Lung (tissue), 12 donors: ENCODE data around the gene PEX11G. TPM values are rescaled to one million over a fixed set of nuclear protein-coding genes. Genes with fewer than 3 reads are reported as not detected.

Experiments
- ATAC-seq: fragments of 200-7000 bp; cut with Tn5 transposase; one replicate; pipeline ENCODE4 v1.9.1; 2020; ENCODE audit warnings: moderate number of reproducible peaks; ENCODE audit not compliant: insufficient read depth, low FRiP score
- DNase-seq, 3 donors: peaks; one replicate each; pipeline ENCODE4 v3.0.0-alpha.2; 2013 to 2017
- H3K27ac ChIP-seq, 2 donors: one replicate each; pipeline ENCODE4 v1.5.1; 2013; ENCODE audit warnings: mild to moderate bottlenecking in 2 of 2, moderate library complexity in 2 of 2, control low read depth in 1 of 2, inconsistent platforms in 1 of 2, low read depth in 1 of 2, low read length in 1 of 2
- H3K27me3 ChIP-seq, 3 donors: one replicate each; pipeline ENCODE4 v1.5.1; 2013; ENCODE audit warnings: low read length in 2 of 3; ENCODE audit not compliant: control insufficient read depth in 3 of 3, insufficient read depth in 3 of 3
- H3K36me3 ChIP-seq, 4 donors: one replicate each; pipeline ENCODE4 v1.5.1; 2013; ENCODE audit warnings: low read length in 4 of 4, mild to moderate bottlenecking in 1 of 4, moderate library complexity in 1 of 4; ENCODE audit not compliant: control insufficient read depth in 4 of 4, insufficient read depth in 4 of 4
- H3K4me1 ChIP-seq, 5 donors: one replicate each; pipeline ENCODE4 v1.5.1; 2013; ENCODE audit warnings: low read length in 5 of 5, mild to moderate bottlenecking in 2 of 5, moderate library complexity in 1 of 5; ENCODE audit not compliant: control insufficient read depth in 5 of 5, insufficient read depth in 5 of 5
- H3K4me3 ChIP-seq: one replicate; pipeline ENCODE4 v1.5.1; 2013; ENCODE audit warnings: mild to moderate bottlenecking, control low read depth, moderate library complexity
- H3K9ac ChIP-seq, 2 donors: one replicate each; pipeline ENCODE4 v1.5.1; 2013; ENCODE audit warnings: low read length in 2 of 2, control low read depth in 1 of 2; ENCODE audit not compliant: insufficient read depth in 1 of 2
- H3K9me3 ChIP-seq, 4 donors: one replicate each; pipeline ENCODE4 v1.5.1; 2013; ENCODE audit warnings: low read length in 3 of 4, mild to moderate bottlenecking in 1 of 4, moderate library complexity in 1 of 4; ENCODE audit not compliant: control insufficient read depth in 4 of 4, insufficient read depth in 3 of 4
- CTCF ChIP-seq: IDR thresholded peaks from 2 replicates; pipeline ENCODE4 v1.5.1; 2012; ENCODE audit warnings: mild to moderate bottlenecking; ENCODE audit errors: control extremely low read depth, extremely low read depth
- WGBS, 2 donors: extraction: QIAGEN DNeasy Blood & Tissue Kit; methylation state at CpG; one replicate each; pipeline ENCODE4 v1.1.7; 2013; 5-methylcytosine and 5-hydroxymethylcytosine counted together
- polyA plus RNA-seq, 2 donors: library from polyadenylated mRNA; stranded (reverse); fragments of 200-250 nt; gene quantifications; one replicate each; pipeline ENCODE4 v1.2.1, GENCODE V29; 2013
- total RNA-seq, 2 donors: library from RNA; depleted of rRNA in 1 of 2; stranded (reverse); fragments of >200 nt in 1 of 2; gene quantifications; one replicate each; pipeline ENCODE4 v1.2.1, GENCODE V29; 2014 to 2021
- donor health status: control.
- donor health status: control.
- donor health status: Bipolar disorder and iron deficiency.
- donor health status: healthy.
- donor health status: DM: yes; HTN: yes; CAD: no.

Gene PEX11G
- total and polyA plus RNA-seq, 4 donors: 4.1 to 11.1 (median 7.5) TPM

- H3K27ac ChIP-seq: no peak overlapping the region
- DNase-seq (no peak), ATAC-seq (no peak)
- no peak overlapping the region for H3K9ac ChIP-seq
- H3K36me3 ChIP-seq: peaks cover 0 to 39% (median 8%) of the 10 kb centered on the region in 4 donors
- H3K4me3 ChIP-seq: no peak overlapping the region
- no peak for TF ChIP-seq CTCF
- no peaks in the 10 kb centered on the region for H3K27me3 ChIP-seq
- WGBS, 2 donors: 96 to 98% methylated on average over 33 of the region's 33 CpGs
- no peaks in the 10 kb centered on the region for H3K9me3 ChIP-seq
- H3K4me1 ChIP-seq: peaks cover 0 to 6% (median 0%) of the 10 kb centered on the region in 5 donors
Measured at GRCh38 chr19:7529610-7530490, 41.0 kb upstream of the PEX11G start.

- no peak for TF ChIP-seq CTCF
- Histone ChIP-seq H3K27ac (no peak overlapping the region), H3K36me3 (peaks cover 0 to 44% (median 8%) of the 10 kb centered on the region in 4 donors), H3K27me3 (no peaks in the 10 kb centered on the region), H3K4me1 (peaks cover 0 to 6% (median 0%) of the 10 kb centered on the region in 5 donors), H3K9ac (no peak overlapping the region), H3K4me3 (no peak overlapping the region), H3K9me3 (no peaks in the 10 kb centered on the region)
- DNase-seq (no peak), ATAC-seq (no peak)
- WGBS, 2 donors: 85 to 92% methylated on average over 15 of the region's 15 CpGs
Measured at GRCh38 chr19:7529246-7529600, 40.4 kb upstream of the PEX11G start.

GRCh38 chr19:7528522-7529245 is 39.8 kb upstream of the PEX11G start:
- no peak overlapping the region for H3K4me3 ChIP-seq
- TF ChIP-seq CTCF: no peak
- H3K36me3 ChIP-seq: peaks cover 0 to 44% (median 8%) of the 10 kb centered on the region in 4 donors
- ATAC-seq (no peak), DNase-seq (no peak)
- no peak overlapping the region for H3K9ac ChIP-seq
- H3K9me3 ChIP-seq: no peaks in the 10 kb centered on the region
- WGBS, 2 donors: 93 to 96% methylated on average over 32 of the region's 32 CpGs
- no peak overlapping the region for H3K27ac ChIP-seq
- peaks cover 0 to 6% (median 0%) of the 10 kb centered on the region in 5 donors for H3K4me1 ChIP-seq
- no peaks in the 10 kb centered on the region for H3K27me3 ChIP-seq
